H9 (cell line): ENCODE measurements around the gene ACOXL. TPM values are rescaled to one million over a fixed set of nuclear protein-coding genes. Genes with fewer than 3 reads are reported as not detected.

Source experiments
- DNase-seq: peaks from one replicate; pipeline ENCODE4 v3.0.0-alpha.2; 2017
- H2AFZ ChIP-seq: one replicate; pipeline ENCODE4 v1.6.1; 2013; ENCODE audit warnings: mild to moderate bottlenecking, low read length, control low read depth, moderate library complexity
- H2AK5ac ChIP-seq: 2 replicates; pipeline ENCODE4 v1.6.1; 2013; ENCODE audit warnings: low read length, control low read depth, mixed read lengths; ENCODE audit not compliant: insufficient read length
- H2BK120ac ChIP-seq: one replicate; pipeline ENCODE4 v1.6.1; 2013; ENCODE audit warnings: low read depth, mild to moderate bottlenecking, low read length, control low read depth, inconsistent platforms; ENCODE audit not compliant: poor library complexity, severe bottlenecking
- H2BK12ac ChIP-seq: 2 replicates; pipeline ENCODE4 v1.6.1; 2013; ENCODE audit warnings: low read length, control low read depth, mixed read lengths, low read depth; ENCODE audit not compliant: insufficient read length
- H2BK15ac ChIP-seq: 2 replicates; pipeline ENCODE4 v1.6.1; 2013; ENCODE audit warnings: low read depth, low read length, control low read depth
- H2BK20ac ChIP-seq: one replicate; pipeline ENCODE4 v1.6.1; 2013; ENCODE audit warnings: low read depth, mild to moderate bottlenecking, low read length, control low read depth, inconsistent platforms; ENCODE audit not compliant: poor library complexity, severe bottlenecking
- H2BK5ac ChIP-seq: 2 replicates; pipeline ENCODE4 v1.6.1; 2013; ENCODE audit warnings: low read length, control low read depth, mixed read lengths; ENCODE audit not compliant: insufficient read length
- H3K14ac ChIP-seq: 2 replicates; pipeline ENCODE4 v1.6.1; 2013; ENCODE audit warnings: low read length, control low read depth; ENCODE audit not compliant: insufficient read depth
- H3K18ac ChIP-seq: 2 replicates; pipeline ENCODE4 v1.6.1; 2013; ENCODE audit warnings: low read depth, mild to moderate bottlenecking, mixed read lengths, low read length, control low read depth; ENCODE audit not compliant: insufficient read length
- H3K23ac ChIP-seq: 2 replicates; pipeline ENCODE4 v1.6.1; 2013; ENCODE audit warnings: low read length, control low read depth, mixed read lengths, low read depth; ENCODE audit not compliant: insufficient read length
- H3K23me2 ChIP-seq: 2 replicates; pipeline ENCODE4 v1.6.1; 2013; ENCODE audit warnings: low read depth, mild to moderate bottlenecking, mixed read lengths, low read length, control low read depth; ENCODE audit not compliant: insufficient read length, poor library complexity, severe bottlenecking
- H3K27ac ChIP-seq: 2 replicates; pipeline ENCODE4 v1.5.1; 2013; ENCODE audit warnings: low read length, control low read depth, mixed read lengths, low read depth; ENCODE audit not compliant: insufficient read length
- H3K27me3 ChIP-seq: 2 replicates; pipeline ENCODE4 v1.6.1; 2013; ENCODE audit warnings: low read length, control low read depth, inconsistent platforms; ENCODE audit not compliant: insufficient read depth
- H3K4ac ChIP-seq: 2 replicates; pipeline ENCODE4 v1.6.1; 2013; ENCODE audit warnings: low read depth, mild to moderate bottlenecking, control low read depth, inconsistent platforms, low read length, moderate library complexity
- H3K4me1 ChIP-seq: 2 replicates; pipeline ENCODE4 v1.6.1; 2013; ENCODE audit warnings: low read length, control low read depth, inconsistent platforms; ENCODE audit not compliant: insufficient read depth
- H3K4me2 ChIP-seq: 2 replicates; pipeline ENCODE4 v1.6.1; 2013; ENCODE audit warnings: low read length, control low read depth, mixed read lengths; ENCODE audit not compliant: insufficient read length, insufficient read depth
- H3K56ac ChIP-seq: 2 replicates; pipeline ENCODE4 v1.6.1; 2013; ENCODE audit warnings: low read depth, mild to moderate bottlenecking, mixed read lengths, low read length, control low read depth; ENCODE audit not compliant: insufficient read length
- H3K79me1 ChIP-seq: 2 replicates; pipeline ENCODE4 v1.6.1; 2013; ENCODE audit warnings: low read depth, mild to moderate bottlenecking, moderate library complexity, low read length, control low read depth, inconsistent platforms; ENCODE audit not compliant: insufficient read depth, poor library complexity, severe bottlenecking
- H3K79me2 ChIP-seq: 2 replicates; pipeline ENCODE4 v1.6.1; 2013; ENCODE audit warnings: low read length, control low read depth, inconsistent platforms; ENCODE audit not compliant: insufficient read depth
- H3K9ac ChIP-seq: 2 replicates; pipeline ENCODE4 v1.6.1; 2013; ENCODE audit warnings: low read length, control low read depth, mixed read lengths; ENCODE audit not compliant: insufficient read length; ENCODE audit errors: extremely low read depth
- H3K9me3 ChIP-seq: one replicate; pipeline ENCODE4 v1.6.1; 2013; ENCODE audit warnings: low read depth, low read length, inconsistent platforms; ENCODE audit not compliant: control insufficient read depth
- H3T11ph ChIP-seq: one replicate; pipeline ENCODE4 v1.6.1; 2013; ENCODE audit warnings: mild to moderate bottlenecking, low read length, control low read depth, inconsistent platforms
- H4K20me1 ChIP-seq: one replicate; pipeline ENCODE4 v1.6.1; 2013; ENCODE audit not compliant: control insufficient read depth, insufficient read length, insufficient read depth
- H4K5ac ChIP-seq: 2 replicates; pipeline ENCODE4 v1.6.1; 2013; ENCODE audit warnings: low read depth, mild to moderate bottlenecking, mixed read lengths, low read length, control low read depth; ENCODE audit not compliant: insufficient read length
- H4K8ac ChIP-seq: replicated peaks from 2 replicates; pipeline ENCODE4 v1.6.1; 2013; ENCODE audit warnings: low read length, control low read depth, mixed read lengths, low read depth; ENCODE audit not compliant: insufficient read length
- H4K91ac ChIP-seq: 2 replicates; pipeline ENCODE4 v1.6.1; 2013; ENCODE audit warnings: low read depth, mild to moderate bottlenecking, moderate library complexity, mixed read lengths, low read length, control low read depth; ENCODE audit not compliant: insufficient read length
- H3K27ac Mint-ChIP-seq, 3 experiments: 2 replicates in 2 of 3; 3 replicates in 1 of 3; pipeline ENCODE4 v1.8.0; 2020 to 2021; ENCODE audit warnings: mixed read lengths in 3 of 3, mild to moderate bottlenecking in 1 of 3, moderate library complexity in 1 of 3
- H3K27me3 Mint-ChIP-seq: 2 replicates; pipeline ENCODE4 v1.8.0; 2021; ENCODE audit warnings: low read depth, mild to moderate bottlenecking, moderate library complexity, mixed read lengths
- H3K36me3 Mint-ChIP-seq, 3 experiments: 2 replicates in 2 of 3; 3 replicates in 1 of 3; pipeline ENCODE4 v1.8.0; 2020 to 2021; ENCODE audit warnings: low read depth in 3 of 3, mixed read lengths in 3 of 3; ENCODE audit not compliant: insufficient read depth in 1 of 3
- H3K4me1 Mint-ChIP-seq, 2 experiments: 2 replicates each; pipeline ENCODE4 v1.8.0; 2020; ENCODE audit warnings: mixed read lengths in 2 of 2
- H3K4me3 Mint-ChIP-seq, 2 experiments: 2 replicates in 1 of 2; 3 replicates in 1 of 2; pipeline ENCODE4 v1.8.0; 2020 to 2021; ENCODE audit warnings: mild to moderate bottlenecking in 2 of 2, mixed read lengths in 2 of 2, moderate library complexity in 1 of 2
- H3K9me3 Mint-ChIP-seq, 2 experiments: 2 replicates in 1 of 2; 3 replicates in 1 of 2; pipeline ENCODE4 v1.8.0; 2020; ENCODE audit warnings: mild to moderate bottlenecking in 2 of 2, mixed read lengths in 2 of 2, moderate library complexity in 1 of 2
- CTCF ChIP-seq: fragments of 200-600 bp; sonication (generic); conservative IDR thresholded peaks from 3 replicates; pipeline ENCODE4 v1.8.0; 2021; ENCODE audit warnings: antibody characterized with exemption, mild to moderate bottlenecking
- WGBS: extraction: QIAGEN DNeasy Blood & Tissue Kit; methylation state at CpG from one replicate; pipeline ENCODE4 v1.1.7; 2013; ENCODE audit warnings: missing lambda C conversion rate, low lambda C conversion rate, mixed read lengths; ENCODE audit not compliant: insufficient read length; ENCODE audit errors: extremely low coverage; 5-methylcytosine and 5-hydroxymethylcytosine counted together
- total RNA-seq: library from RNA; stranded (reverse); gene quantifications from 2 replicates; pipeline ENCODE4 v1.2.1, GENCODE V29; 2021

The ACOXL gene
- total RNA-seq, 1 experiment from 2014 or later = 37.6 TPM

- Histone ChIP-seq H3K4ac (no peak overlapping the region), H3K79me1 (no peaks in the 10 kb centered on the region), H2BK5ac (no peak overlapping the region), H3K14ac (no peak overlapping the region), H3T11ph (no peak overlapping the region), H4K91ac (no peak overlapping the region), H2BK12ac (no peak overlapping the region), H3K23ac (no peak overlapping the region), H3K27me3 (no peaks in the 10 kb centered on the region), H2AFZ (no peak overlapping the region), H2AK5ac (no peak overlapping the region), H4K8ac (no peak overlapping the region), H2BK20ac (no peak overlapping the region), H4K20me1 (no peaks in the 10 kb centered on the region), H3K27ac (no peak overlapping the region), H2BK15ac (no peak overlapping the region), H3K56ac (no peak overlapping the region), H3K9ac (no peak overlapping the region), H3K23me2 (no peaks in the 10 kb centered on the region), H3K4me1 (no peaks in the 10 kb centered on the region), H3K4me2 (no peak overlapping the region), H3K18ac (no peak overlapping the region), H3K79me2 (no peaks in the 10 kb centered on the region), H2BK120ac (no peak overlapping the region), H4K5ac (no peak overlapping the region), H3K9me3 (no peaks in the 10 kb centered on the region)
- Mint-ChIP-seq H3K27me3 (peaks cover 9% of the 10 kb centered on the region), H3K9me3 (no peaks in the 10 kb centered on the region), H3K27ac (no peak overlapping the region; a peak in 2 of 7 replicates), H3K36me3 (no peaks in the 10 kb centered on the region), H3K4me3 (no peak overlapping the region), H3K4me1 (peaks cover 6 to 7% of the 10 kb centered on the region in 2 experiments)
- TF ChIP-seq CTCF = no peak
- WGBS = no CpG with 5 or more reads among the region's 1 CpG
- DNase-seq = no peak
Measured at GRCh38 chr2:110708455-110708854, 23.9 kb upstream of the ACOXL start.
